GM19395 (cell line): ENCODE measurements around the gene HCN2.
A peak's percentile ranks its signal among the peaks of the same experiment; 100 is the strongest.

Experiments
- ATAC-seq: cut with Tn5 transposase; IDR thresholded peaks from one replicate; pipeline ENCODE4 v1.9.1; 2021; ENCODE audit warnings: mild to moderate bottlenecking, moderate library complexity; ENCODE audit not compliant: unreplicated experiment

The HCN2 gene

DNA sequence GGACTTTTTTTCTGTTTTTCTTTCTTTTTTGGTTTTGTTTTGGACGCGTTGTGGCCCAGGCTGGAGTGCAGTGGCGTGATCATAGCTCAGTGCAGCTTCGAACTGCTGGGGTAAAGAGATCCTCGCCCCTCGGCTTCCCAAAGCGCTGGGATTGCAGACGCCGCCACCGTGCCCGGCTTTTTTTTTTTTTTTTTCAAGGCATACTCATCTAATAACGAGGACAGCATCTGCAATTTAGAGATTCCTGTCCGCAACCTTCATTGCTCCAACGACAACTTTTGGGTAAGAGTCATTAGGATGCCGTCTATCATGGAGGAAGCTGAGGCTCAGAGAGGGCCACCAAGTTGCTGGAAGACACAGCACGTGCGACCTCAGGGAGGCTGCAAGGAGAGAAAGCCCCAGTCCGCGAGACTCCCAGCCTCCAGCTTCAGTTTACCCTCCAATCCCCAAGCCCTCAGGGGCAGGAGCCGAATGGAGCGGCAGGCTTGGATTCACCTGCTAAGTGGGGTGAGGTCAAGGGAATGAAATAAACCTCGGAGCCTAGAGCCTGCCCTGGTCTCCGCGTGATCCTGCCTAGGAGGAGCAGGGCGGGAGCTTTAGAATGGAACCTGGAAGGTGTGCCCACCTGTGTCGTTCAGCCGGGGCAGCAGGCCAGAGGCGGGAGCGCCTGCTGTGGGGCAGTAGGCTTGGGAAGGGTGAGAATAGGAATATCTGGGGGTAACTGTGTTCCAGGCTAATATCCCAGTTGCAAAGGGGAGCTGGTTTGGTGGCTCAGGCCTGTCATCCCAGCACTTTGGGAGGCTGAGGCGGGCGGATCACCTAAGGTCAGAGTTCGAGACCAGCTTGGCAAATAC is 44.3 kb downstream of the HCN2 start:
- peak; percentile 6 for ATAC-seq

DNA sequence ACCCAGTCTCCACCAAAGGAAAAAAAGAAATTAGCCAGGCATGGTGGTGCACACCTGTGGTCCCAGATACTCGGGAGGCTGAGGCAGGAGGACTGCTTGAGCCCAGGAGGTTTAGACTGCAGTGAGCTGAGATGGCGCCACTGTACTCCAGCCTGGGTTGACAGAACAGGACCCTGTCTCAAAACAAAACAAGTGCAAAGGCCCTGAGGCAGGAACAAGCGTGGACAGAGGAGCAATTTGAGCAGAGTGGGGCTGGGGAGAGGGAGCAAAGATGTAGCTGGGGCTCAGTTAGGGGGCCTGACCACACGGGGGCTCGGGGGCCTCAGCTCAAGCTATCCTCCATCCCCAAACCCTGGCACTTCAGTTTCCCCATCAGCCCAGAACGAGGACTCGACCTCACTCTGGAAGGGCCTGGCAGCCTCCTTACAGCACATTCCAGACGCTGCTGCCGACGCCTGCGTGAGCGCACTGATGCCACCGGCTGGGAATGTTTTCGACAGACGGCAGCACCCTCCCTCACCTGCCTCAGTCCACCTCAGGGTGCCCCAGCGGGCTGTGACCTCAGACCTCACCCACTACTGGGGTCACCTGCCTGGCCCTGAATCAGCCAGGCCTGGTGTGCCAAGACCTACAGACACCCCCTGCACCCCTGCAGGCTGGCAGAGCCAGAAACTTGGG is 45.4 kb downstream of the HCN2 start:
- ATAC-seq, result no peak

DNA sequence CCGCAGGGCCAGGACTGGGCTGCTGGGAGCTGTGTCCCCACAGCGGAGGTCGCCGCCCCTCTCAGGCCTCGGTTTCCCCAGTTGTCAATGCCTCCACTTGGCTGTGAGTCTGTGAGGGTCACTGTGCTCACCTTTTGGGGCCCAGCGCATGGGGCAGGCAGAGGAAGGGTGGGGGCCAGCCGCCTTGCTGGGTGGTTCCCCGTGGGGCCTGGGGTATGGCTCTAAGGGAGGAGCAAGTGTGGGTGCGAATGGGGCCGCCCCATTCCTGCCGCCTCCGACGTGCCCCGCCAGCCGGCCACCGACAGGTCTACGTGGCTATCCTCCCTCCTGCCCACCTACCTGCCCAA is 49.2 kb downstream of the HCN2 start:
- no peak for ATAC-seq

DNA sequence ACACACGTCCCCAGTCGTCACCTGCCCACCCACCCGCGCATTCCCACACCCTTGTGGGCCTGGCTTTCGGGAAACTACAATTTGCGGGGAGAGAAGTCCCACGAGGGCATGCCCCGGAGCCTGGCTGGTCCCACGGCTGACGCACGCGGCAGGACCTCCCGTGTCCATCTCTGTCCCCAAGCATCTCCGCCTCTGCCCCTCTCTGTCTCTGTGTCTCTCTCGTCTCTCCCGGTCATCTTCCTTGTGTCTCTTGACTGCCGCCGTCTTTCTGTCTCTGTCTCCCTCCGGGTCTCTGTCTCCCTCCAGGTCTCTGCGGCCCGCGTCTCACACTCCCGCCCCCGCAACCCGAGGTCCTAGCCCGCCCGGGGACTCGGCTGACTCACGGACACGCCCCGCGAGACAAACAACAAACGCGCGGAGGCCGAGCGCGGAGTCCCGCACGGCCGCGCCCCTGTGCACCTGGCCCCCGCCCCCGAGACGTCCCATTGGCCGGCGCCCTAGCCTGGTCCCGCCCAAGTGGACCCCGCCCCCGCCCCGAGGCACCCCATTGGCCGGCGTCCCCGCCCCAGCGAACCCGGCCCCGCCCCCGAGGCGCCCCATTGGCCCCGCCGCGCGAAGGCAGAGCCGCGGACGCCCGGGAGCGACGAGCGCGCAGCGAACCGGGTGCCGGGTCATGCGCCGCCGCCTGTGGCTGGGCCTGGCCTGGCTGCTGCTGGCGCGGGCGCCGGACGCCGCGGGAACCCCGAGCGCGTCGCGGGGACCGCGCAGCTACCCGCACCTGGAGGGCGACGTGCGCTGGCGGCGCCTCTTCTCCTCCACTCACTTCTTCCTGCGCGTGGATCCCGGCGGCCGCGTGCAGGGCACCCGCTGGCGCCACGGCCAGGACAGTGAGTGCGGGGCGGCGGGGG is 49.8 kb downstream of the HCN2 start, which contains the start of gene FGF22:
Gene FGF22, plus strand, starts transcription at position 627 of the 908 bp plus-strand sequence. Its CDS starts 47 bp downstream, at position 674.
- no peak for ATAC-seq

DNA sequence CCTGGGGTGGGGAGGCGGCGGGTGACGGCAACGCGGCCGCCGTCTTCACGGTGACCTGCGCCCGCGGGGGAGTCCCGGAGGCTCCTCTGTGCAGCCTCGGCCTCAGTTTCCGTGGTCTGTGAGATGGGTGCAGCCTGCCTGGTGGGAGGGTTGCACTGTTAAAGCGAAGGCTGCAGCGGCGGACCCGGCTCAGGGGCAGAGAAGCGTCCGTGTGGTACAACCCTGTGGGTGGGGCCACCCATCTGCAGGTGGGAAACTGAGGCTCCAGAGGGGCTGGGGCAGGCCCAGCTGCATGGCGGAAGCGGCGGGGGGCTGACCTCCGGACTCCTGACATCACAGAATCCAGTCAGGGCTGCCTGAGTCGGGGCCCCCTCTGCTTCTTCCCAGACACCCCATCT is 50.5 kb downstream of the HCN2 start:
- ATAC-seq, result no peak

DNA sequence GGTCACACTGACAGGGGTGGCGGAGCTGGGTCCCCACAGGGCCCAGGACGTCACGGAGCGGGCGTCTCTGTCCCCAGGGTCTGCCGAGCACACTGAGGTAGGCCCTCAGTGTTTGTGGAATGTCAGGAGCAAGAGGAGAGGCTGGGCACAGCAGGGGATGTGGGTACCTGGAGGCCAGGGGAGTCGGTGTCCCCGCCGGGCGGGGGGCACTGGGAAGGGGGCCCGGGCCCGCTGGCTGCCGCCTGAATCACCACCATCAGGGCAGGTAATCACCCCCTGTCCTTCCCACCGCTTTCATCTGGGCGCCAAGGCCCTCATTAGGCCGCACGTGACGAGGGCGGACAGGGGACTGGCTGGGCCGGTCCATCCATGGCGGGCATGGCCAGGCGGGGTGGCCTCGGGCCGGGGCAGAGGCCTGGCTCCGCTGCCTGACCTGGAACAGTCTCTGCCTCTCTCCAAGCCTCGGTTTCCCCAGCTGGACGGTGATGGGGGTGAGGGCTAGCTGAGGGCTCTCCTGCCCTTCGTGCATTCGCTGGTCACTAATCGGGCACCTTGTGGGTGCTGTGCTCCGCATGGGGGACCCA is 51.0 kb downstream of the HCN2 start:
- no peak for ATAC-seq

DNA sequence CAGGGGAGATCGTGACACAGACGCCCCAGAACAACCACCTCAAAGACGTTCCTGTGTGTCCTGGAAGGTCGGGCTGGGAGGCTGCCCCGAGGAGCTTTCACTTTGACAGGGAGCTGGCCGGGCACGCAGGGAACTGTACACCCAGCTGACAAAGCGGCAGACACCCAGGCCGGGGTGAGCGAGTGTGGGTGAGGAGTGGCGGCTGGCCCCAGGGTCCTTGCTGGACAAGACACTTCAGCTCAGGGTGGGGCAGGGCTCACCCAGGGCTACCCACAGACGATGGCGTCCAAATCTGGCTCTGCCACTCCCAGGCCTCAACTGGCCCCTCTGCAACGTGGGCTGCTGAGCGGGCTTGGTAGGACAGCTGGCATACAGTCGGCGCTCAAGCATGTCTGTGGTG is 52.0 kb downstream of the HCN2 start:
- no peak for ATAC-seq

DNA sequence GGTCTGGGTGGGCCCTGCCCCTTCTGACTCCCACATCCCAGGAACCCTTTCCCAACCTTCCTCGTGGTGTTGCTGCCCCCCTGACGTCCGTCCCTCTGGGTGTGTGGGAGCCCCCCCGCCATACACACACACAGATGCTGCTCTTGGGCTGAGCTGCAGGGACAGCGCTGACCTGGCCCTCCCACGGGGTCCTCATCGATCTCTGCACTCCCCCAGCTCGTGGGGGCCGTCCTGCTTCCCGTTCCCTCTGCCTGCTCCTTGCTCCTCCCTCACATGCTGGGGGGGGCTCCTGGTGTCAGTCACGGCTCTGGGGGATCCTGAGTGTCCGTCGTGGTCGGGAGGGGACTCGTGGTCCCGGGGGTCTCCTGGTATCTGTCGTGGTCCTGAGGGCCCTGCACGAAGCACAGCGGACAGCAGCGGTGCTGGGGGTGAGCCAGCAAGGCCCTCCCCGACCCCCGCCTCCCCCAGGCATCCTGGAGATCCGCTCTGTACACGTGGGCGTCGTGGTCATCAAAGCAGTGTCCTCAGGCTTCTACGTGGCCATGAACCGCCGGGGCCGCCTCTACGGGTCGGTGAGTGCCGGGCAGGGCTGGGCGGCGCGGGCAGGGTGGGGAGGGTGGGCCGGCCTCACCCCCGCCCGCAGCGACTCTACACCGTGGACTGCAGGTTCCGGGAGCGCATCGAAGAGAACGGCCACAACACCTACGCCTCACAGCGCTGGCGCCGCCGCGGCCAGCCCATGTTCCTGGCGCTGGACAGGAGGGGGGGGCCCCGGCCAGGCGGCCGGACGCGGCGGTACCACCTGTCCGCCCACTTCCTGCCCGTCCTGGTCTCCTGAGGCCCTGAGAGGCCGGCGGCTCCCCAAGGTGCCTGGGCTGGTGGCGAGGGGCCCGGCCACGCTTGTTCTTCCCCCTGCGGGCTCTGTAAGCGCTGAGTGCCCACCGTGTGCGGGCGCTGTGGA is 53.4 kb downstream of the HCN2 start:
- no peak for ATAC-seq

DNA sequence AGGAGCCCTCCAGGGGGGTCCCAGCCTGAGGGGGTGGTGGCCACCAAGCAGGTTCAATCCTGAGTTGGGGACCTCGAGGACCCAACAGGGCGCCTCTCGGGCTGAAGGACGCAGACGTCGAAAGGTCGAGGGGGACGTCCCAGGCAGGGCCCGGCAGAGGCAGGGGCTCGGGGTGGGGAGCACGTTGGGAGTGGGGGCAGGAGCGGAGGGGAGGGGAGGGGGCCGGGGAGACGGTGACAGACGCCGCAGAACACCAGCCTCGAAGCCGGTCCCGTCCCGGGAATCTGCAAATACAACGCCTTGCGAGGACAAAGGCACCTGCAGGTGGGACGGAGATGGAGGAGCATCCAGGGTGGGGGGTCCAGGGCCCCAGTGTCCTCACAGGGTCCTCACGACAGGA is 54.1 kb downstream of the HCN2 start:
- ATAC-seq, result no peak

DNA sequence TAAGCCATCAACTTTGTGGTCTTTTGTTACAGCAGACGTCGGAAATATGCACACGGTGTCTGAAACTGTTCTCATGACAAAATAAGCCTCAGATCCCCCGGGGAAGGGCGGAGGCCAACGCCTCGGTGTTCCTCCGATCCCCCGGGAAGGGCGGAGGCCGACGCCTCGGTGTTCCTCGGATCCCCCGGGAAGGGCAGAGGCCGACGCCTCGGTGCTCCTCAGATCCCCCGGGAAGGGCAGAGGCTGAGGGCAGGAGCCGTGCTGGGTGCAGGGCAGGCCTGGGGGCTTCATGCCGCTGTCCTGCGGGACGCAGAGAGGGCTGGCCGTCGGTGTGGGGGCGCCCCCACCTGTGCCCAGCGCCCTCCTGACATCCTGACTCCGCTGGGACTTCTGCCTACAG is 54.7 kb downstream of the HCN2 start:
- no peak for ATAC-seq

DNA sequence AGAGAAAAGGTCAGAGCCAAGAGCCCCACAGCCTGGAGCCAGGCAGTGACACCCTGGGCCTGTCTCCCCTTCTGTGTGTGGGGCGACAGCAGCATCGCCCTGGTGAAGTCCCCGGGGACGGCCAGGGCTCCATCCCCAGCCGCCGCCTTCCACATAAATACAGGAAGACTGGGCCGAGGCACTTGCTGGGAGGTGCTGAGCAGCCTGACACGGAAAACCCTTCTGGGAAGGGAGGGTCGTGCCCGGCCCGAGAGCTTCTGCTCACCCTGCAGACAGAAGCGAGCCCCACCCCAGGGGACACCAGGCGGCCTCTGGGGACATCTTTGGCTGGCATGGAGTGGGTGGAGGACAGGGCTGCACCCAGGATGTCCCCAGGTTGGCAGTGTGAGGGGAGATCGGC is 55.1 kb downstream of the HCN2 start:
- no peak for ATAC-seq

DNA sequence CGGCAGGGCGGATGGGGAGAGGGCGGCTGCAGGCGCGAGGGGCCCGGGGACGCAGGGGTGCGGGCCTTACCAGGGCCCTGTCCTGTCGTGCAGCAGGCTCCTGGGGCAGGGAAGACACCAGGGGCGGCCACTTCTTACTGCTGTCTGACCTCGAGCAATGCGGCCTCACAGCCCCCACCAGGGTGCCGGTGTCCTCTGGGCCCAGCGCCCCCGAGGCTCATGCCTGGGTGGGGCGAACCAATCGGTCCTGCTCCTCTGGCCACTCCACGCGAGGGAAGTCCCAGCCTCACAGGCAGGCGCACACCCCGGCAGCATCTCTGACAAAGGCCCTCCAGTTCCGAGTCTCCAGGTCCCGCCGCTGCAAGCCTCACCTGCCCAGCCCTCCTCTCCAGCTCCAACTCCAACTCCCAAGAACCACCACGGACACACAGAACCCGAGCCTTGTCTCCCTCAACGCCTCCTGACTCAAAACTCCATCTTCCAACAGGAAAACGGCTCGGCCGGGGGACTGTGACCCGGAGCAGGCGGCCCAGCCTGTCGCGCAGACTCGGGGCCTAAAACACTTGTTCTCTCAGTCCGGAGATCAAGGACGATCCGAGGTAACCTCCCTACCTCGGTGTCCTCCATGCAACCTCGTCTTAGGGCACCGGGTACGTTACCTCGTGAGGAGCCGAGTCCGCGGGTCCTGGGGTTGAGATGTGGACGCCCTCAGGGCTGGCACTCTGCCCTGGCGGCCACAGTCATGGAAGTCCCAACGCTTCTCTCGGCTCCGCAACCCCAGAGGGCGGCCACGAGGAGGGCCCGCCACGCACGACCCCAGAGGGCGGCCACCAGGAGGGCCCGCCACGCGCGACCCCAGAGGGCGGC is 56.5 kb downstream of the HCN2 start:
- ATAC-seq, result no peak

DNA sequence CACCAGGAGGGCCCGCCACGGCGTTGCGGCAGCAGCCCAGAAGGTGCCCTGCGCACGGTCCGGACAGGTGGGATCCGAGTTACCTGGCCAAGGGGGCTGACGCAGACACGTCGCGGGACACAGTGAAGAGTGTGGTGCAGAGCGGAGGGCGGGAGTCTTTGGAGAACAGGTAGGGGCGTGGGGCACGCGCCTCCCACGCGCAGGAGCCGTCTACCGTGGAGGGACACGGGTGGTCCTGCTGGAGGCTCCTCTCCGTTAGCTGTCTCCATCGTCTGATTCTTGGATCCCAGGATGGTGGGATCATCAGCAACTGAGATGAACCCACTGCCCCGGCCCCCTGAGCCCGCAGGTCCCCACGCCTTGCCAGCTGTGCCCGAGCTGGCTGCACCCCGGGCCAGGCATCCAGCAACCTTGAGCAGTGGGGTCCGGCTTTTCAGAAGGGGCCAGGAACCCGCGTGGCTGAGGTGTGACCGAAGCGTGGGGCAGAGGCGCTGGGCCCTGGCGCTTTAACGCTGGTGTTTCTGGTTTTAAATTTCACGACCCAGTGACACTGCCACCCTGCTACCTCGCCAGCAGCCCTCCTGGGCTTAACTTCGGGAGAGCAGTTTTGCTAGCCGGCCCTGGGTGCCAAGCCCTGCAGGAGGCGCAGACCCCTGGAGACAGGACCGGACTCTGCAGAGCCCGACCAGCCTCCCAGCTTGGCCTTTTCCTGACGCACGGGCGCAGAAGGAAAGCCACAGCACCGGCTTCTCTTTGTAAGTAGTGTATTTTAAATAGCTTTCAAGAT is 57.3 kb downstream of the HCN2 start:
- ATAC-seq, result no peak

DNA sequence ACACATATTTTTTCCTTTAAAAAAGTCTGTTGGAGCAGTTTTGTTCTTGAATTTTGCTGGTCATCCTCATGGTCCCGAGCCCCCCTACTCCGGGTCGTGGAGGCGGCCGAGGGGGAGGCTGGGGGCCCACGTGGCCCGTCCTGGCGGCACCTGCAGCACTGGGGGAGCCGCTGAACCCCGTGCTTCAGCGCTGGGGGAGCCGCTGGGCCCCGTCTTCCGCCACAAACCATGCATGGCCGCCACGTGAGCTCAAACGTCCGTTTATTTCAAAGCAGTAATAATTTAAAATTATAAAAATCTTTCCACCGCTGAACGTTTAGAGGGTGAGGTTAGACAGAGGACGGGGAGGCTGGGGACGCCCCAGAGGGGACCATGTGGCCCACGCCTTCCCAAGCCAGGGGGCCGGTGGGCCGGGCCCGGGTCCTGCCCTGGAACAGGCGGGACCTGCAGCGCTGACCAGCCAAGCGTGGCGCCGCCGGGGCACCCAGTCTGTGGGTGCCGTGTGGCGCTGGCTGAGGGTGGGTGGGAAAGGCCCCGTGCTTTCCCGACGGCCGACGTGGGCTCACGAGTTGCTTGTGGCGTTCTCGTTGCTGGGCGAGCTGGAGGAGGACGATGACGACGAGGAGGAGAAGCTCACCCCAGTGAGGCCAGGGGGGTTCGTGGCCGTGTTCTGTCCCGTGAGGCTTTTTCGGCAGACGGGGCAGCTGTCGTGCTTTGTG is 58.0 kb downstream of the HCN2 start:
- no peak for ATAC-seq

DNA sequence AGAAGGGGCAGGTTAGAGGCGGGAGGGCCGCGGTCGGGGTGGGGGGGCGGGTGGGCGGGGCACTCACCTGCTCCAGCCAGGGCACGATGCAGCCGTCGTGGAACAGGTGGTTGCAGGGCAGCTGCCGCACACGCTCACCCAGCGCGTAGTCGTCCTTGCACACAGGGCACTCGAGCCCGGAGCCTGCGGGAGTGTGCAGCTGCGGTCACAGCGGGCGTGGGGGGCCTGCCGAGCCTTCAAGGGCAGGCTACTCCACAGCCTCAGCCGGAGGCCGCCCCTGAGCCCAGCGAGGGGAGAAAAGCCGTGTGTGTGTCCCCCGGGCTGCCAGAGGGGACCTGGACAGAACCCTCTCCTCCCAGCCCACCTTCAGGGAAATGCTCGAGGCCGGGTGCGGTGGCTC is 58.6 kb downstream of the HCN2 start:
- no peak for ATAC-seq

DNA sequence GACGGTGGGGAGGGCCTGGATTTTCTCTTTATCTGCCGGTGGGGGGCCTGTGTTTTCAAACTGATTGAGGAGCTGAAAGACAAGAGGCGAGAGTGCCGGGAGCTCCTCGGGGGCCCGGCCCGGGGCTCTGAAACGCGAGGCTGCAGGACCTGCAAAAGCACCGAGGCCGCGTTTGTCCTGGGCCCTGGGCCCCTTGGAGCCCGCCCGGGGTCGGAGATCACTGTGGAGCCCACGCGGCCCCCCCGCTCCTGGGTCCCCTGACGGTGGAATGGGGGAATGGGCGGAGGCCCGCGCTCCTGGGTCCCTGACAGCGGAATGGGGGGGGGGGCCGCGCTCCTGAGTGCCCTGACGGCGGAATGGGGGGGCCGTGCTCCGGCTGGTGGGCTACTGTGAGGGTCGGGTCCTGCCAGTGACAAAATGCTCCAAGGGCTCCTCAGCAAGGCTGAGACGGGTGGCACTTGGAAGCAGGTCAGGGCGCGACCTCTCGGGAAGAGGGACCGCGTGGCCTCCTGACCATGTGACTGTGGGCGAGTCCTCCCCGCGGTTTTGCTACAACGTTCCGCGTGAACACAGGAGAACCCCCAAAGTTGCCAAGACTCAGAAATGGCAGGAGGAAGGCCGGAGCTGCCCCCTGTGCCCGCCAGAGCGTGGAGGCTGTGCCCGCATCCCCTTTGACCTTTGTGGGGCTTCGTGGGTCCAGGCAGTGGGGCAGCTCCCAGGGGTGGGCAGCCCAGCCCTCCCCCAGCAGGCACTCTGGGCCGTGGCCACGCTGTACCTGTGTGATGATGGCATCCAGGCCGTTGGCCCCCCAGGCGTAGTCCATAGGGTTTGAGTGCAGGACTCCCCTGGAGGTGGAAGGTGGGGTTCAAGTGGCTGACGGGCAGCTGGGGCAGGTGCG is 59.5 kb downstream of the HCN2 start:
- no peak for ATAC-seq

DNA sequence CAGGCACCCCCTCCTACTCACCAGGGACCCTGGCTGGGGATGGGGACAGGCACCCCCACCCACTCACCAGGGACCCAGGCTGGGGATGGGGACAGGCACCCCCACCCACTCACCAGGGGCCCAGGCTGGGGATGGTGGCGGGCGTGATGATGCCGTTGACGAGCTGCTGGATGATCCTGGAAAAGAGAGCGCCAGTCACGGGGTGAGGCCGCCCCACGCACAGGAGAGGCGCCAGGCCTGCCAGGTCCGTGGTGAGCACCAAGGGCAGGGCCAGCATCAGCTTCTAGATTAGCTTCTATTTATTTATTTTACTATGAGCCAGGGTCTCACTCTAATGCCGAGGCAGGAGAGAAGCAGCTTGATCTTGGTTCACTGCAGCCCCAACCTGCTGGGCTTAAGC is 60.4 kb downstream of the HCN2 start:
- no peak for ATAC-seq
